HT1080 (cell line): ENCODE results near the gene PTPRCAP. TPM values are rescaled to one million over a fixed set of nuclear protein-coding genes. Genes with fewer than 3 reads are reported as not detected.
"Not testable (repeated sequence)": the region's sequence is repeated elsewhere in the genome, so short reads cannot be mapped to it uniquely, and the experiment has no call there.

Source experiments
- DNase-seq: peaks from one replicate; pipeline ENCODE4 v3.0.0-alpha.2; 2015; ENCODE audit warnings: low read depth
- polyA plus RNA-seq, 2 experiments: library from polyadenylated mRNA; depleted of rRNA; stranded (reverse); fragments of >200 nt; gene quantifications; 2 replicates each; pipeline ENCODE4 v1.2.3, GENCODE V29; 2015
- total RNA-seq: library from RNA; depleted of rRNA; stranded (reverse); fragments of >200 nt; shearing (Covaris generic); gene quantifications from 2 replicates; pipeline ENCODE4 v1.2.3, GENCODE V29; 2014; rRNA removed

PTPRCAP gene, protein sequence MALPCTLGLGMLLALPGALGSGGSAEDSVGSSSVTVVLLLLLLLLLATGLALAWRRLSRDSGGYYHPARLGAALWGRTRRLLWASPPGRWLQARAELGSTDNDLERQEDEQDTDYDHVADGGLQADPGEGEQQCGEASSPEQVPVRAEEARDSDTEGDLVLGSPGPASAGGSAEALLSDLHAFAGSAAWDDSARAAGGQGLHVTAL
- total RNA-seq: 0.60 TPM in 1 of 2 replicates, not detected in the other
- polyA plus RNA-seq (2015; cell fraction: cytosol; rRNA removed): 0.17 and 0.45 TPM in 2 replicates
- 2.1 and 3.6 TPM in 2 replicates for polyA plus RNA-seq (2015; cell fraction: nucleus; rRNA removed)

GRCh38 chr11:67437082-67437808 is at the start of gene PTPRCAP:
Gene PTPRCAP (minus strand): TSS chr11:67437682. CDS start chr11:67437619, 63 bp downstream.
- no peak for DNase-seq

DNA sequence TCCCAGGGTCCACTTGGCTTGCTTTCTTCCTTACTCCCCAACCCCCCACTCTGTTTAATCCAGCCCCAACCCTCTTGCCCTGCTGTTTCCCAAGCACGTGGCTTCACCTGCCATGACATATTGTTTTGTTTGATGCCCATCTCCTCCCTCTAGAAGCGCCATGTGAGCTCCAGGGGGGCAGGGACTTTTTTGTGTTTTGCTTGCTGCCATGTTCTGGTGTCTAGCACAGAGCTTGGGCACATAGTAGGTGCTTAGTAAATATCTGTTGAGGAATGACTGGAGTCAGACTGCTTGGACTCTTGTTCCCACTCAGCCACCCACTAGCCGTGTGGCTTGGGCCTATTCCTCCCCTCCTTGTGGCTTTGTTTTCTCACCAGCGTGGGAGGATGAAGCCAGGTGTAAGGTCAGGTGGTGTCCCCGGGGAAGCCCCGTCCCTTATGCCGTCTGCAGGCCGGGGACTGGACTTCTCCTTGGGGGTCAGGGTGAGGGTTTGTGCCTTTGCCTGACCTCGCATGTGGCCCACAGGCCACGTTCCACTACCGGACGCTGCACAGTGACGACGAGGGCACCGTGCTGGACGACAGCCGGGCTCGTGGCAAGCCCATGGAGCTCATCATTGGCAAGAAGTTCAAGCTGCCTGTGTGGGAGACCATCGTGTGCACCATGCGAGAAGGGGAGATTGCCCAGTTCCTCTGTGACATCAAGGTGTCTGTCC is 49.2 kb upstream of the PTPRCAP start:
- no peak for DNase-seq

- DNase-seq: not testable (repeated sequence)
Observed at GRCh38 chr11:67485873-67486361, 48.4 kb upstream of the PTPRCAP start.

DNA sequence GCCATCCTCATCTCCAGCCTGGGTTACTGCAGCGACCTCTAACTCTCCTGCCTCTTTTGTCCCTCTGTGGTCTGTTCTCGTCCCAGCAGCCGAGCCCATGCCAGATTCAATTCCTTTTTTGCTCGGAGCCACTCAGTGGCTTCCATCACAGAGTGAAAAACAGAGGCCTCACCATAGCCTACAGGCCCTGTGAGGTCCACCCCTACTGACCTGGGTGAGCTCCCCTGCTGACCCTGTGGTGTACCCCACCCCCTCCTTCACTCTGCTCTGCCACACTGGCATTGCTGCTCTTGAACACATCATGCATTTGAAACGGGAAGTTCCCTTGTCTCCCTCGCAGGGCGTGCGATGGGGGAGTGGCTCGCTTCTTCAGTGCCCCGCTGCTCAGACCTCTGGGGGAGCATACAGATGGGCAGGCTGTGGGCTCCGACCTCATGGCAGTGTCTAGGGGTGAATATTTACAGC is 47.4 kb upstream of the PTPRCAP start:
- no peak for DNase-seq

- DNase-seq: no peak
Observed at GRCh38 chr11:67483831-67484665, 46.6 kb upstream of the PTPRCAP start.

GRCh38 chr11:67482827-67483798 is 45.6 kb upstream of the PTPRCAP start, which contains the start of gene AIP:
Gene AIP (plus strand): TSS chr11:67483026. CDS start chr11:67483159, 133 bp downstream.
- DNase-seq: peak; percentile 96

GRCh38 chr11:67482275-67482826 is 44.9 kb upstream of the PTPRCAP start:
- no peak for DNase-seq

DNA sequence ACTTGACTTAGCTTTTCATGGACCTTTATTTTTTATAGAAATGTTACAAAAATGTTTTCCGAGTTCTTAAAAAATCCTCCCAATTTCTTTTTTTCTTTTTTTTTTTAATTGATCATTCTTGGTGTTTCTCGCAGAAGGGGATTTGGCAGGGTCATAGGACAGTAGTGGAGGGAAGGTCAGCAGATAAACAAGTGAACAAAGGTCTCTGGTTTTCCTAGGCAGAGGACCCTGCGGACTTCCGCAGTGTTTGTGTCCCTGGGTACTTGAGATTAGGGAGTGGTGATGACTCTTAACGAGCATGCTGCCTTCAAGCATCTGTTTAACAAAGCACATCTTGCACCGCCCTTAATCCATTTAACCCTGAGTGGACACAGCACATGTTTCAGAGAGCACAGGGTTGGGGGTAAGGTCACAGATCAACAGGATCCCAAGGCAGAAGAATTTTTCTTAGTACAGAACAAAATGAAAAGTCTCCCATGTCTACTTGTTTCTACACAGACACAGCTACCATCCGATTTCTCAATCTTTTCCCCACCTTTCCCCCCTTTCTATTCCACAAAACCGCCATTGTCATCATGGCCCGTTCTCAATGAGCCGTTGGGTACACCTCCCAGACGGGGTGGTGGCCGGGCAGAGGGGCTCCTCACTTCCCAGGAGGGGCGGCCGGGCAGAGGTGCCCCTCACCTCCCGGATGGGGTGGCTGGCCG is 40.0 kb upstream of the PTPRCAP start:
- not testable (repeated sequence) for DNase-seq

- not testable (repeated sequence) for DNase-seq
Observed at GRCh38 chr11:67476692-67477091, 39.2 kb upstream of the PTPRCAP start.

GRCh38 chr11:67472882-67473281 is 35.4 kb upstream of the PTPRCAP start:
- no peak for DNase-seq

DNA sequence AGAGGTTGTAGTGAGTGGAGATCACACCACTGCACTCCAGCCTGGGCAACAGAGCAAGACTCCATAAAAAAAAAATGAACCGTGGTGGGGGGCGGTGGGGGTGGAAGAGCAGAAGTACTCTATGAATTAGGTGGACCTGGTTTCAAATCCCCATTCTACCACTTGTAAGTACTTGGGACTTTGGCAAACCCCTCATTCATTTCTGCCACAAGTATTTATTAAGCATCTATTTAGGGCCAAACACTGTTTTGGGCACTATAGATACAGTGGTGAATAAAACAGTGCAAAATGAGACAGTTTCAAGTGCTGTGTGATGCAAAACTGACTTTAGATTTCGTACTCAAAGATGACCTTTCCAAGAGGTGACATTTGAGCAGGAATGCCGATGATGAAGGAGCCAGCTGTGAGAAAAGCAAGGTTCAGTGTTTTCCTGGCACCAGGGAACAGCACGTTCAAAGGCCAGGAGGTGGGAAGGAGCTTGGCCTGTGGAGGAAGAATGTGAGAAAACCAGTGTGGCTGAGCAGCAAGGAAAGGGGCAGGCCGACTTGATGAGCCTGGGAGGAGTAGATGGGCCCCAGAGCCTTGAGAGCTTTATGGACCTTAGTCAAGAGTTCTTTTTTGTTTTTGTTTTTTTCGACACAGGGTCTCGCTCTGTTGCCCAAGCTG is 33.0 kb upstream of the PTPRCAP start:
- DNase-seq: no peak

DNA sequence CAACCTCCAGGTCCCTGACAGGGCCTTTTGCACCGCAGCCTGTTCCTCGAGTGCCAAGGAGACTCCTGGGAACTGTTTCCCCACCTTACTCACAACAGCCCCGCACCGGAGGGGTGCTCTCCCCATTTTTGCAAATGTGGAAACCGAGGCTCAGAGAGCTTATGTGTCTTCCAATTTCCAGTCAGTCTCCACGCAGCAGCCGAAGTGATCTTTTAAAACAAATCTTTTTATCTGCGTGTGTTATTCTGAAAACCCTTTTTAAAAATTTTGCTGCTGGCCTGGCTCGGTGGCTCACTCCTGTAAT is 32.0 kb upstream of the PTPRCAP start:
- no peak for DNase-seq

GRCh38 chr11:67468759-67469507 is 31.5 kb upstream of the PTPRCAP start, which contains the start of gene TMEM134:
Gene TMEM134 (minus strand): TSS chr11:67469251. CDS start chr11:67469192, 59 bp downstream.
- peak; percentile 74 for DNase-seq

- DNase-seq: no peak
Observed at GRCh38 chr11:67468456-67468758, 30.9 kb upstream of the PTPRCAP start.

GRCh38 chr11:67468056-67468455 is 30.6 kb upstream of the PTPRCAP start:
- no peak for DNase-seq

DNA sequence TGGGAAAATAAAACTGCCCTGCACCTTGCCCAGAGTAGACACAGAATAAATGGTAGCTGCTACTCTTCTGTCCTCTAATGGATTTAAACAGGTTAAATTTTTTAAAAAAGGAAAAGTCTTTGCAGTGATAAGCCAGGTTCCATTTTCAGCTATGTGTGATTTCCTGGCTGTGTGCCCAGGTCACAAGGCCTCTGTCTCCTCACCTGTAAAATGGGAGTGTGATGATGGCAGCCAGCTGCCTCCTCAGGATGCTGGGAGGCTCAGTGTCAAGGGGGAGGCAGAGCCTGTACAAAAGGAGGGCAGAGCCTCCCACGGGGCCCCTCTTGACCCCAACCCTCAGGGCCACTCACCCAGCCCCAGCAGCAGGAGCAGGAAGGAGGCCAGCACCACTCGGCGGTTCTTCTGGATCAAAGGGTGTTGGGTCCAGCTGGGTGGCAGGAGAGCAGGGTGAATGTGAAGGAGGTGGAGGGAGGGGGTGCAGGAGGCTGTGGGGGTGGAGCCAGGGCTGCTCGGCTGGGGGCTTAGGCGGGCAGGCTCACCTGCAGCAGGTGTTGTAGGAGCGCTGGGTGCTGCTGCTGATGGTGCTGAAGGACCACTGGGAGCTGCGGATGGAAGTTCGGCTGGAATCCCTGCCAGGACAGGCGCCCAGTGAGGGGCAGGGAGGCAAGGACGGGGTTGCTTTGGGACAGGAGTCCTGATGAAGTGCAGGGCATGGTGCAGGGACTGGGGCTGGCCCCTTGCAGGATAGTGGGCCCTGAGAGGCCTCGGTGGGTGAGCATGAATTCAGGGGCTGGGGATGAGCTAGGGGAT is 29.7 kb upstream of the PTPRCAP start:
- no peak for DNase-seq

GRCh38 chr11:67466367-67466766 is 28.9 kb upstream of the PTPRCAP start:
- DNase-seq: no peak
